AG04449 (cell line): ENCODE data around the gene ADAMTS7.
"Not testable (repeated sequence)": the region's sequence is repeated elsewhere in the genome, so short reads cannot be mapped to it uniquely, and the experiment has no call there.

ENCODE experiments used
- CTCF ChIA-PET: fragments of 350-600 bp; formaldehyde crosslinking; extraction: SDS; loops from one replicate; lab custom pipeline; 2021; ENCODE audit warnings: antibody characterized with exemption; lab: Yijun Ruan, JAX
- POLR2A ChIA-PET: fragments of 400-600, 350-600 bp; formaldehyde crosslinking; extraction: SDS; loops from one replicate; lab custom pipeline; 2020; ENCODE audit warnings: antibody characterized with exemption, inconsistent platforms; lab: Yijun Ruan, JAX
- DNase-seq: peaks from one replicate; pipeline ENCODE4 v3.0.0-alpha.2; 2010; ENCODE audit warnings: low read depth, low spot score
- H3K4me3 ChIP-seq: 2 replicates; pipeline ENCODE4 v1.5.1; 2011; ENCODE audit warnings: low read depth, mild to moderate bottlenecking, control low read depth, low read length
- TF ChIP-seq, protein P1 (sequence below): IDR thresholded peaks from one replicate; pipeline ENCODE4 v1.5.1; 2011; ENCODE audit warnings: mild to moderate bottlenecking, moderate library complexity, low read length, control low read depth, inconsistent platforms; ENCODE audit not compliant: insufficient read depth; ENCODE audit errors: missing control alignments

The ADAMTS7 gene

DNA sequence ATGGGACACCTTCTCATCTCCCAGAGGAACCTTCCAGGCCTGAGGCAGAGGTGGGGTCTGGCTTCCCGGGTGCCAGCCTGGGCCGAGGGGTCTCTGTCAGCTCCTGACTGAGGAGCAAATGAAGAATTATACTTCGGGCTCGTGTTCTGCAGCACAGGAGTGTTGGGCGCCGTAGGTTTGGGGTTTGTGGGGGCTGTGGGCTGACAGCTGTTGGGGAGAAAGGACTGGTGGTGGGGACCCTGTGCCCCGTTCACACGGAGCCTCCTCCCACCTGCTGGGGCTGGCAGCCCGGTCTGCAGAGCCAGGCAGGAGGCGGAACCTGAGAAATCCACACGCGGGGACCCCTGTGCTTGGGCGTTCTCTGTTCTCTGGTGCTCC lies 59.7 kb downstream of the ADAMTS7 start:
- TF ChIP-seq, protein P1, sequence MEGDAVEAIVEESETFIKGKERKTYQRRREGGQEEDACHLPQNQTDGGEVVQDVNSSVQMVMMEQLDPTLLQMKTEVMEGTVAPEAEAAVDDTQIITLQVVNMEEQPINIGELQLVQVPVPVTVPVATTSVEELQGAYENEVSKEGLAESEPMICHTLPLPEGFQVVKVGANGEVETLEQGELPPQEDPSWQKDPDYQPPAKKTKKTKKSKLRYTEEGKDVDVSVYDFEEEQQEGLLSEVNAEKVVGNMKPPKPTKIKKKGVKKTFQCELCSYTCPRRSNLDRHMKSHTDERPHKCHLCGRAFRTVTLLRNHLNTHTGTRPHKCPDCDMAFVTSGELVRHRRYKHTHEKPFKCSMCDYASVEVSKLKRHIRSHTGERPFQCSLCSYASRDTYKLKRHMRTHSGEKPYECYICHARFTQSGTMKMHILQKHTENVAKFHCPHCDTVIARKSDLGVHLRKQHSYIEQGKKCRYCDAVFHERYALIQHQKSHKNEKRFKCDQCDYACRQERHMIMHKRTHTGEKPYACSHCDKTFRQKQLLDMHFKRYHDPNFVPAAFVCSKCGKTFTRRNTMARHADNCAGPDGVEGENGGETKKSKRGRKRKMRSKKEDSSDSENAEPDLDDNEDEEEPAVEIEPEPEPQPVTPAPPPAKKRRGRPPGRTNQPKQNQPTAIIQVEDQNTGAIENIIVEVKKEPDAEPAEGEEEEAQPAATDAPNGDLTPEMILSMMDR, result no peak
- DNase-seq, result no peak
- no peak overlapping the region for H3K4me3 ChIP-seq
- POLR2A ChIA-PET, result no interaction called here
- CTCF ChIA-PET, result interaction anchor here (0.7 to 4.4 kb wide), 13 partner anchors 10 to 136 kb away, joined by 3 to 25 read pairs (median 4); no protein-coding TSS in a partner anchor

DNA sequence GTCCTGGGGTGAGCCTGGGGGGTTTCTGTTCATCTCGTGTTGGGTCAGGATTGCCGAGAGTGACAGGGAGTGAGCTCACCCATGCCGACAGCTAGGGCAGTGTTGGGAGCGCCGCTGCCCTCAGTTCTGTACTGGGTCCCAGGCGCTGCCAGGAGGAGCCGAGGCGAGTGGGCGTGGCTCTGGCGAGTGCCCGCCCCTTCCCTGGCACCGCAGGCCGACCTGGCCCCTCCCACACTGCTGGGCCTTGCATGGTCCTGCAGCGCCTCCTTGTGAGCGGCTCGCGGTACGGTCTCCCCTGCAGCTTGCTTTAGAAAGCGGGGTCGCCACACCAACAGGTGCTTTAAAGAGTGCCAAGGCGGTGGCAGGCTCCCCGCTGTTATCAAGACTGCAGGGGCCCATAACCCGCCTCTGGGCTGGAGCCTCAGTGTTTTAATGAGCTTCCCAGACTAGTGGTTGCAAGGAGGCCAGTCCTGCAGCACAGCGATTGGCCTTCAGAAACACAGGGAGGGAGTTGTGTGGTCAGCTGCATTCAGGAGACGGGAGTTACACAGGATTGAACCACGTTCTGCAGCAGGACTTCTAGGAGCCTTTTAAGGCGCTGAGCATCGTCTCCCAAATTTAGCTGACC lies 60.2 kb downstream of the ADAMTS7 start:
- POLR2A ChIA-PET, result not testable (repeated sequence)
- CTCF ChIA-PET, result interaction anchor here (0.7 to 4.4 kb wide), 14 partner anchors 11 to 153 kb away, joined by 3 to 25 read pairs (median 4); no protein-coding TSS in a partner anchor
- TF ChIP-seq, protein P1, result peak; percentile 93
- peak; percentile 54 for DNase-seq
- peak overlapping the region; percentile 32; the same call in 1 of the 2 replicates for H3K4me3 ChIP-seq

DNA sequence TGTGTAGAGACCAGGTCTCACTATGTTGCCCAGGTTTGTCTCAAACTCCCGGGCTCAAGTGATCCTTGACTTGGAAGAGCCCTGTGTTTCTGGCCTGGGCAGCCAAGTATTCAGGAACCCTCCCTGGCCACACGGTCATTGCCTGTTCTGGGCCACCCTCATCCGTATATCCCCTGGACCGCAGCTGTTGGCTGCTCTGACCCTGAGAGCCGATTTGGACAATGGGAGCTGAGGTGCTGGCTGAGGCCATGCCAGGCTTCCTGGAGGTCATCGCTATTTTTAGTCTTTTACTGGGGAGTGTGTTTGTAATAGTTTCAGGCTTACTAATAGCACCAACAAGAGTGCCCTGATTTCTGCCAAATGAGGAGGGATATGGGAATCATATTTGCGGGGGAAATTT lies 60.7 kb downstream of the ADAMTS7 start:
- ChIA-PET POLR2A (no interaction called here), CTCF (interaction anchor here (1.1 to 4.4 kb wide), 10 partner anchors 10 to 152 kb away, joined by 3 to 25 read pairs (median 4); no protein-coding TSS in a partner anchor)
- no peak for DNase-seq
- TF ChIP-seq, protein P1, result no peak
- no peak overlapping the region; the same call in 1 of the 2 replicates for H3K4me3 ChIP-seq

DNA sequence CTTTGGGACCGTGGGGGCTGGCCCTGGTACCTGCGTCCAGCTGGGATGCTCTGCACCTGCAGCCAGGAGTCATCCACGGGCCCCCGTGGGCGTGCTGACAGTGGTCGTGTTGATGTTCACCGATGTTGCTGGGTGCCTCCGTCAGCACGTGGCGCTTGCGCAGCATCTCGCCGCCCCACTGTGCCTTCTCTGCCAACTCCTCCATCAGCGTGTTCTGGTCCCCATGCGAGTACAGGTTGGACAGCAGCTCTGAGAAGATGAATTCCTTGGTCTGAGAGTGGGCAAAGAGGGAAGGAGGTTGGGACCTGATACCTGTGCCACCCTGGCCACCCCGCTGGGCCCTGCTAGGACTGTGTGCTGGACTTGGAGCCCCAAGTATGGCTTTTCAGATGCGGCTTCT lies 61.4 kb downstream of the ADAMTS7 start:
- ChIA-PET CTCF (interaction anchor here (1.3 to 4.4 kb wide), 4 partner anchors 10 to 151 kb away, joined by 3 to 25 read pairs (median 4); no protein-coding TSS in a partner anchor), POLR2A (no interaction called here)
- TF ChIP-seq, protein P1, result no peak
- H3K4me3 ChIP-seq, result no peak overlapping the region
- DNase-seq, result no peak

DNA sequence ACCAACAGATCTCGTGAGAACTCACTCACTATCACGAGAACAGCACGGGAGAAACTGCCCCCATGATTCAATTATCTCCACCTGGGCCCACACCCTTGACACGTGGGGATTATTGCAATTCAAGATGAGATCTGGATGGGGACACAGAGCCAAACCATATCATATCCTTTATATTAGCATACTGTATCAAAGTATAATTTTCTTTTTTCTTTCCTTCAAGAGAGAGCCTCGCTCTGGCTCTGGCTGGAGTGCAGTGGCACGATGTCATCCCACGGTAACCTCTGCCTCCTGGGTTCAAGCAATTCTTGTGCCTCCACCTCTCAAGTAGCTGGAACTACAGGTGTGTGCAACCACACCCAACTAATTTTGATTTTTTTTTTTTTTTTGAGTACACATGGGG lies 63.4 kb downstream of the ADAMTS7 start:
- DNase-seq, H3K4me3 ChIP-seq, POLR2A ChIA-PET, CTCF ChIA-PET: not testable (repeated sequence)

DNA sequence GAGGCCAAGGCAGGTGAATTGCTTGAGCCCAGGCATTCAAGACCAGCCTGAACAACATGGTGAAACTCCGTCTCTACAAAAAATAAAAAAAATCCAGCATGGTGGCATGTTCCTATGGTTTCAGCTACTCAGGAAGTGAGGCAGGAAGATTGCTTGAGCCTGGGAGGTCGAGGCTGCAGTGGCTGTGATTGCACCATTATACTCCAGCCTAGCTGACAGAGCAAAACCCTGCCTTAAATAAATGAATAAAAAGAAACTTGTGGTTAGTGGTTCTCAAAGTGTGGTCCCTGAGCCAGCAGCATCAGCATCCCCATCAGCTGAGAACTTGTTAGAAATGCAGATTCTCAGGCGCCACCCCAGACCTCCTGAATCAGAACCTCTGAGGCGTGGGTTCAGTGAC lies 69.6 kb downstream of the ADAMTS7 start:
- DNase-seq, POLR2A ChIA-PET, H3K4me3 ChIP-seq: not testable (repeated sequence)
- CTCF ChIA-PET, result interaction anchor here (1.1 to 3.9 kb wide), 4 partner anchors 10 to 123 kb away, joined by 4 to 25 read pairs (median 7); no protein-coding TSS in a partner anchor

DNA sequence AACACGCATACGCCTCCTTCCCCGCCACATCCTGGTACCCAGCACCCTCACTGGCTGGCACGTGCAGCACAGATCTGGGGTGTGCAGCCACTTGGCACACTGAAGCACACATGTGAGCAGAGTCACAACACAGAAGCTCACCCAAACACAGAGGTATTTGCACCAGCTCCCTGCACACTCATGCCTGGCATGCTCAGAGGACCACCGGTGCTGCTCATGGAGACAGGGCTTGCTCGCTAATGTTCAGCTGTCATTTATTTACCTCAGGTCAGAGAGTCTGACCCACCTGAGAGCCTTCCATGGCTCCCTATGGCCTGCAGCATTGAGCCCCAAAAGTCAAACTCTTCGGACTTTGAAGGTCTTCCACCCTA lies 70.4 kb downstream of the ADAMTS7 start:
- no peak for DNase-seq
- ChIA-PET POLR2A (no interaction called here), CTCF (interaction anchor here (1.1 to 3.9 kb wide), 4 partner anchors 10 to 122 kb away, joined by 4 to 25 read pairs (median 7); no protein-coding TSS in a partner anchor)
- H3K4me3 ChIP-seq, result no peak overlapping the region
- TF ChIP-seq, protein P1, result no peak
